ENCODE data around the gene CCND2. TPM values are rescaled to one million over a fixed set of nuclear protein-coding genes. Genes with fewer than 3 reads are reported as not detected.

CCND2 gene
- total RNA-seq (ENCODE audit: unreplicated experiment) = 98.0 TPM
- long read RNA-seq, full-length matches to known transcripts = 6 of 13 reads
- long read RNA-seq, partial matches to known transcripts = 1 of 13 reads
- long read RNA-seq, other reads (novel, unspliced or antisense) = 6 of 13 reads

- Mint-ChIP-seq H3K4me1 (ENCODE audit: low read depth, unreplicated experiment) (peaks cover 25% of the 10 kb centered on the region), H3K4me3 (ENCODE audit: unreplicated experiment) (peak within 1 kb of the TSS; percentile 93), H3K27ac (ENCODE audit: unreplicated experiment) (peak within 1 kb of the TSS; percentile 92), H3K27me3 (ENCODE audit: unreplicated experiment) (peaks cover 12% of the 10 kb centered on the region), H3K36me3 (ENCODE audit: unreplicated experiment) (no peaks in the 10 kb centered on the region), H3K9me3 (ENCODE audit: unreplicated experiment) (peaks cover 15% of the 10 kb centered on the region)
- no peak for TF ChIP-seq CTCF (IDR thresholded peaks at IDR 0.05; ENCODE audit: partially characterized antibody, unreplicated experiment)
- peak; percentile 85 for DNase-seq
These were observed at the start of gene CCND2 for GRCh38 chr12:4273652-4274395. Gene CCND2 (plus strand): TSS chr12:4273762. CDS start chr12:4274041, 279 bp downstream.

GRCh38 chr12:4224206-4224889 is 49.2 kb upstream of the CCND2 start:
- no peaks in the 10 kb centered on the region for H3K4me1 Mint-ChIP-seq (ENCODE audit: low read depth, unreplicated experiment)
- no peak for TF ChIP-seq CTCF (IDR thresholded peaks at IDR 0.05; ENCODE audit: partially characterized antibody, unreplicated experiment)
- no peak for DNase-seq
- no peak overlapping the region for H3K27ac Mint-ChIP-seq (ENCODE audit: unreplicated experiment)
- no peak overlapping the region for H3K4me3 Mint-ChIP-seq (ENCODE audit: unreplicated experiment)
- H3K9me3 Mint-ChIP-seq (ENCODE audit: unreplicated experiment) = no peaks in the 10 kb centered on the region
- H3K27me3 Mint-ChIP-seq (ENCODE audit: unreplicated experiment) = peaks cover 1% of the 10 kb centered on the region
- H3K36me3 Mint-ChIP-seq (ENCODE audit: unreplicated experiment) = peaks cover 6% of the 10 kb centered on the region

- H3K4me3 Mint-ChIP-seq (ENCODE audit: unreplicated experiment) = no peak overlapping the region
- H3K4me1 Mint-ChIP-seq (ENCODE audit: low read depth, unreplicated experiment) = no peaks in the 10 kb centered on the region
- H3K27ac Mint-ChIP-seq (ENCODE audit: unreplicated experiment) = no peak overlapping the region
- peaks cover 6% of the 10 kb centered on the region for H3K36me3 Mint-ChIP-seq (ENCODE audit: unreplicated experiment)
- no peak for DNase-seq
- TF ChIP-seq CTCF (IDR thresholded peaks at IDR 0.05; ENCODE audit: partially characterized antibody, unreplicated experiment) = no peak
- H3K9me3 Mint-ChIP-seq (ENCODE audit: unreplicated experiment) = no peaks in the 10 kb centered on the region
- H3K27me3 Mint-ChIP-seq (ENCODE audit: unreplicated experiment) = peaks cover 1% of the 10 kb centered on the region
These were observed 48.0 kb upstream of the CCND2 start for GRCh38 chr12:4225571-4225970.

- H3K36me3 Mint-ChIP-seq (ENCODE audit: unreplicated experiment) = peaks cover 11% of the 10 kb centered on the region
- no peak for TF ChIP-seq CTCF (IDR thresholded peaks at IDR 0.05; ENCODE audit: partially characterized antibody, unreplicated experiment)
- no peak overlapping the region for H3K27ac Mint-ChIP-seq (ENCODE audit: unreplicated experiment)
- H3K27me3 Mint-ChIP-seq (ENCODE audit: unreplicated experiment) = peaks cover 5% of the 10 kb centered on the region
- H3K4me3 Mint-ChIP-seq (ENCODE audit: unreplicated experiment) = no peak overlapping the region
- no peaks in the 10 kb centered on the region for H3K4me1 Mint-ChIP-seq (ENCODE audit: low read depth, unreplicated experiment)
- DNase-seq = no peak
- peaks cover 2% of the 10 kb centered on the region for H3K9me3 Mint-ChIP-seq (ENCODE audit: unreplicated experiment)
These were observed 46.5 kb upstream of the CCND2 start for GRCh38 chr12:4227046-4227445.
